Astrocyte of the cerebellum (primary cell): ENCODE measurements around the gene RNF13.
"Not testable (repeated sequence)": the region's sequence is repeated elsewhere in the genome, so short reads cannot be mapped to it uniquely, and the experiment has no call there.

Experiments used
- DNase-seq: peaks from one replicate; pipeline ENCODE4 v3.0.0-alpha.2; 2011; ENCODE audit warnings: low read depth
- H3K4me3 ChIP-seq: 2 replicates; pipeline ENCODE4 v1.5.1; 2011; ENCODE audit warnings: mild to moderate bottlenecking, low read depth, low read length, moderate library complexity
- in situ Hi-C: cut with HindIII; loops from 2 replicates; pipeline ENCODE4 v1.10.0; 2017; ENCODE audit warnings: low sequenced_read_pairs
- TF ChIP-seq, protein P1 (sequence below): IDR thresholded peaks from 2 replicates; pipeline ENCODE4 v1.5.1; 2012; ENCODE audit warnings: low read length, low read depth, moderate library complexity, mild to moderate bottlenecking; ENCODE audit errors: missing control alignments

The RNF13 gene

DNA sequence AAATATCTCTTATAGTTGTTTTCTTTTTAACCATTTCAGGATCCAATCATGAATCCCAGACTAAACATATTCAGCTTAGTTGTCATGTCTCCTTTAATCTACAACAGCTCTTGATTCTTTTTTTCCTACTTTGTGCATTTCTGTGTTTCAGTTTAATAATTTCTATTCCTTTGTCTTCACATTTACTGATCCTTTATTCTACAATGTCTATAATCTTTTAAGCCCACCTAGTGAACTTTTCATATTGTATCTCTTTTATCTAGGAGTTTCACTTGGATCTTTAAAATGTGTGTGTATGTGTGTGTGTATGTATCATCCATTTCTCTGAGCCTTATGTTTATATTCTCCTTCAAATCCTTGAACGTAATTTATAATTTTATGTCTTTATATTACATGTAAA is 70.1 kb downstream of the RNF13 start:
- TF ChIP-seq, protein P1, sequence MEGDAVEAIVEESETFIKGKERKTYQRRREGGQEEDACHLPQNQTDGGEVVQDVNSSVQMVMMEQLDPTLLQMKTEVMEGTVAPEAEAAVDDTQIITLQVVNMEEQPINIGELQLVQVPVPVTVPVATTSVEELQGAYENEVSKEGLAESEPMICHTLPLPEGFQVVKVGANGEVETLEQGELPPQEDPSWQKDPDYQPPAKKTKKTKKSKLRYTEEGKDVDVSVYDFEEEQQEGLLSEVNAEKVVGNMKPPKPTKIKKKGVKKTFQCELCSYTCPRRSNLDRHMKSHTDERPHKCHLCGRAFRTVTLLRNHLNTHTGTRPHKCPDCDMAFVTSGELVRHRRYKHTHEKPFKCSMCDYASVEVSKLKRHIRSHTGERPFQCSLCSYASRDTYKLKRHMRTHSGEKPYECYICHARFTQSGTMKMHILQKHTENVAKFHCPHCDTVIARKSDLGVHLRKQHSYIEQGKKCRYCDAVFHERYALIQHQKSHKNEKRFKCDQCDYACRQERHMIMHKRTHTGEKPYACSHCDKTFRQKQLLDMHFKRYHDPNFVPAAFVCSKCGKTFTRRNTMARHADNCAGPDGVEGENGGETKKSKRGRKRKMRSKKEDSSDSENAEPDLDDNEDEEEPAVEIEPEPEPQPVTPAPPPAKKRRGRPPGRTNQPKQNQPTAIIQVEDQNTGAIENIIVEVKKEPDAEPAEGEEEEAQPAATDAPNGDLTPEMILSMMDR, result no peak
- in situ Hi-C loops, result no loop called here
- no peak for DNase-seq
- H3K4me3 ChIP-seq, result no peak overlapping the region

- DNase-seq, H3K4me3 ChIP-seq, in situ Hi-C loops: not testable (repeated sequence)
These were observed 70.8 kb downstream of the RNF13 start for GRCh38 chr3:149883860-149884259.

DNA sequence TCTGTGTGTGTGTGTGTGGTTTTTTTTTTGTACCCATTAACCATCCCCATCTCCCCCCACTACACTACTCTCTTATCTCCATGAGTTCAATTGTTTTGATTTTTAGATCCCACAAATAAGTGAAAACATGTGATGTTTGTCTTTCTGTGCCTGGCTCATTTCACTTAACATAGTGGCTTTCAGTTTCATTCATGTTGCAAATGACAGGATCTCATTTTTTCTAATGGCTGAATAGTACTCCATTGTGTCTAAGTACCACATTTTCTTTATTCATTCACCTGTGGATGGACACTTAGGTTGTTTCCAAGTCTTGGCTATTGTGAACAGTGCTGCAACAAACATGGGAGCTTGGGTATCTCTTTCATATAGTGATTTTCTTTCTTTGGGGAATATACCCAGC is 71.8 kb downstream of the RNF13 start:
- H3K4me3 ChIP-seq, DNase-seq, in situ Hi-C loops: not testable (repeated sequence)

- in situ Hi-C loops, result no loop called here
- TF ChIP-seq, protein P1, result no peak
- H3K4me3 ChIP-seq, result no peak overlapping the region
- no peak for DNase-seq
These were observed 73.9 kb downstream of the RNF13 start for GRCh38 chr3:149886957-149887356.

DNA sequence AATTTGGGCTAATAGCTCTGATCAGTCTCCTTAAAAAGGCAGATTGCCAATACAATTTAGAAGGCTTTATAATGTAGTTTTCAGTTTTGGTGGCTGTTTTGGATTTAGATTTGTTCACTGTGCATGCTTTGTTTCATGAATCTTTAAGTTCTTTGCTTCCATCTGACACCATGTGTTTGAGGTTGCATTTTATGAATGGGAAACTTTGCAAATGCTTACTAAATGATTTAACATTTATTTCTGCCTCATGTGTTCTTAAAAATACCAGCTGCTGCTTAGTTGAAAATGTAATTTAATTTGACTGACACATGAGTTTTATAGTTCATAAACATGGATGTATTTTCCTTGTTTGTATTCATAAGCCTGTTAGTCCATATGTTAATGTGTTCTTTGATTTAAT is 78.6 kb downstream of the RNF13 start:
- TF ChIP-seq, protein P1, result no peak
- H3K4me3 ChIP-seq, result no peak overlapping the region
- DNase-seq, result no peak
- in situ Hi-C loops, result no loop called here

- in situ Hi-C loops, result no loop called here
- DNase-seq, result no peak
- H3K4me3 ChIP-seq, result no peak overlapping the region
- TF ChIP-seq, protein P1, result no peak
These were observed 79.4 kb downstream of the RNF13 start for GRCh38 chr3:149892371-149892770.

GRCh38 chr3:149894205-149894604 is 81.2 kb downstream of the RNF13 start:
- DNase-seq, result no peak
- H3K4me3 ChIP-seq, result no peak overlapping the region
- in situ Hi-C loops, result no loop called here
- TF ChIP-seq, protein P1, result no peak

- in situ Hi-C loops, result no loop called here
- H3K4me3 ChIP-seq, result no peak overlapping the region
- no peak for DNase-seq
- TF ChIP-seq, protein P1, result no peak
These were observed 82.3 kb downstream of the RNF13 start for GRCh38 chr3:149895339-149895738.
